Lower leg skin (tissue), 4 donors: Measurements from ENCODE around the gene NXPH2. TPM values are rescaled to one million over a fixed set of nuclear protein-coding genes. Genes with fewer than 3 reads are reported as not detected.

ENCODE experiments used
- DNase-seq, 2 donors: peaks; one replicate each; pipeline ENCODE4 v3.0.0-alpha.2; 2019; ENCODE audit warnings: low spot score in 2 of 2
- H3K4me3 ChIP-seq: fragments of 200-600 bp; sonication (generic); 2 replicates; pipeline ENCODE4 v1.5.1; 2017; ENCODE audit warnings: mild to moderate bottlenecking, low read depth; ENCODE audit not compliant: poor library complexity, severe bottlenecking
- POLR2A ChIP-seq, 2 donors: fragments of 450-650 bp; IDR thresholded peaks; one replicate each; pipeline ENCODE4 v1.6.1; 2016 to 2017; ENCODE audit warnings: antibody characterized with exemption in 2 of 2, mild to moderate bottlenecking in 1 of 2, moderate library complexity in 1 of 2
- WGBS, 2 donors: methylation state at CpG; one replicate each; pipeline ENCODE4 v1.1.5; 2018; 5-methylcytosine and 5-hydroxymethylcytosine counted together
- intact Hi-C: fragments of 100-400 bp; cut with DNase I; formaldehyde crosslinking; loops from one replicate; pipeline ENCODE4 v1.15.0; 2023; ENCODE audit warnings: low total_unique reads
- total RNA-seq, 4 donors: library from RNA; depleted of rRNA; stranded (reverse); fragments of >200 nt; gene quantifications; one replicate each; pipeline ENCODE4 v1.1.0, GENCODE V29; 2016
- TF ChIP-seq, protein P1 (sequence below), 3 donors: fragments of 450-650 bp; IDR thresholded peaks; one replicate each; pipeline ENCODE4 v1.5.1; 2016; ENCODE audit warnings: antibody characterized with exemption in 3 of 3, mild to moderate bottlenecking in 3 of 3, moderate library complexity in 2 of 3

Gene NXPH2
- total RNA-seq, 4 donors from 2014 or later: not detected

DNA sequence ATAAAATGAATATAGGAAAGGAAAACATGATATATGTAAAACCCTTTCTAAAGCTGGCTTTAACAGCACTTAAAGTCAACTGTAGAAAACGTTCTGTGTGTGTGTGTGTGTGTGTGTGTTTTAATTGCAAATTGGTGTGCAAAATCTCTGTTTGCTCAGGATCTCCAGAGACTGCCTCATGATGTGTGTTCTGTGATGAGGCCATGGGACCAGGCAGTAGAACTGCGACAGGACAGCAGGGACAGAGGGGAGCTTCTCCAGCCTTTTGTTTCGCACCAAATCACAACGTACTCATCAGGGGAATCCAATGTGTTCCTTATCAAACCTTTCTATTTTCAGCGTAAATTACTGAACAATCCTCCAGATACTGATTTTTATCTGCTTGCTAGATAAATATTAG is 66.7 kb downstream of the NXPH2 start:
- TF ChIP-seq, protein P1, sequence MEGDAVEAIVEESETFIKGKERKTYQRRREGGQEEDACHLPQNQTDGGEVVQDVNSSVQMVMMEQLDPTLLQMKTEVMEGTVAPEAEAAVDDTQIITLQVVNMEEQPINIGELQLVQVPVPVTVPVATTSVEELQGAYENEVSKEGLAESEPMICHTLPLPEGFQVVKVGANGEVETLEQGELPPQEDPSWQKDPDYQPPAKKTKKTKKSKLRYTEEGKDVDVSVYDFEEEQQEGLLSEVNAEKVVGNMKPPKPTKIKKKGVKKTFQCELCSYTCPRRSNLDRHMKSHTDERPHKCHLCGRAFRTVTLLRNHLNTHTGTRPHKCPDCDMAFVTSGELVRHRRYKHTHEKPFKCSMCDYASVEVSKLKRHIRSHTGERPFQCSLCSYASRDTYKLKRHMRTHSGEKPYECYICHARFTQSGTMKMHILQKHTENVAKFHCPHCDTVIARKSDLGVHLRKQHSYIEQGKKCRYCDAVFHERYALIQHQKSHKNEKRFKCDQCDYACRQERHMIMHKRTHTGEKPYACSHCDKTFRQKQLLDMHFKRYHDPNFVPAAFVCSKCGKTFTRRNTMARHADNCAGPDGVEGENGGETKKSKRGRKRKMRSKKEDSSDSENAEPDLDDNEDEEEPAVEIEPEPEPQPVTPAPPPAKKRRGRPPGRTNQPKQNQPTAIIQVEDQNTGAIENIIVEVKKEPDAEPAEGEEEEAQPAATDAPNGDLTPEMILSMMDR (IDR thresholded peaks at IDR 0.05): no peak
- TF ChIP-seq POLR2A (IDR thresholded peaks at IDR 0.05): no peak
- 72 to 74% methylated on average over 5 of the region's 5 CpGs for WGBS, 2 donors
- no peak for DNase-seq
- no peak overlapping the region for H3K4me3 ChIP-seq
- intact Hi-C loops: no loop called here

DNA sequence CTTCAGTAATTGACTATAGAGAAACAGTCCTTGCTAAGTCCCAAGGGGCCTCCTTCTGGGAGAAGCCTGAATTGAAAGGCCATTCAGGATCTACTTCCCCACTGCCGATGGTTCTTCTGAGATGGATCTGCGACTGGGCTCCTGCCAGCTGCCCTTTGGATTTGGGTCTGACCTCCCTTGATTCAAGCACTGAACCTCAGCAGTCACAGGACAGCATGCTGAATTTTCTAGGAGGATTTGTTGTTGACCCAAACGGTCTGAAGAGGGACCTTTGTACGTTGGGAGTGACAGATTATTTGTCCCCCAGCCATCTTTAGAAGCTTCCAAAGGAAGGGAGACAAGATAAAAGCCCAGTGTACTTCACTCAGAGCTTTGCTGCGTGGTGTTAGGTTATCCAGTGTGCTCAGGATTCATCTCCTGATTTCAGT is 67.1 kb downstream of the NXPH2 start:
- WGBS, 2 donors: 79 to 82% methylated on average over 5 of the region's 5 CpGs
- no peak overlapping the region for H3K4me3 ChIP-seq
- intact Hi-C loops: no loop called here
- no peak for TF ChIP-seq POLR2A (IDR thresholded peaks at IDR 0.05)
- TF ChIP-seq, protein P1 (IDR thresholded peaks at IDR 0.05): no peak
- no peak for DNase-seq

- no peak overlapping the region for H3K4me3 ChIP-seq
- DNase-seq: no peak
- no peak for TF ChIP-seq POLR2A (IDR thresholded peaks at IDR 0.05)
- TF ChIP-seq, protein P1 (IDR thresholded peaks at IDR 0.05): no peak
- intact Hi-C loops: no loop called here
- 77 to 84% methylated on average over 4 of the region's 4 CpGs for WGBS, 2 donors
These were observed 67.8 kb downstream of the NXPH2 start for GRCh38 chr2:138712212-138712979.

DNA sequence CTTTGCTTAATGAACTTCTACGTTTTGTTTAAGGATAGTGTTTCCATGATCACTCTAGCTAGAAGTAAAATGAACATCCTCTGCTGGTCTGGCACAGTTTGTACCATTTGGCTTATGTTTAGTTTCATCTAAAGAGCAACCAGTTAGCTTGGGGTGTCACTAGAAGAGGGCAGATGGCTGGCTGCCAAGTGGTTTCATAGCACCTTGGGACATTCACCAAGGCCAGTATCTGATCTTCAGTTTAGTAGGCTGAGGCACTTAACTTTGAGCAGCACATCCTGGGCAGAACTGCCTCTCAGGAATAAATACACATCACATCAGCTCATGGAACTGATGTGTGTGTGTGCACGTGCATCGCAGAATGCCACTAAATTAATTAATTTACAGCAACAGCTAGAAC is 68.4 kb downstream of the NXPH2 start:
- no peak overlapping the region for H3K4me3 ChIP-seq
- DNase-seq: no peak
- WGBS, 2 donors: 97 to 98% methylated on average over 3 of the region's 3 CpGs
- intact Hi-C loops: no loop called here
- TF ChIP-seq, protein P1 (IDR thresholded peaks at IDR 0.05): no peak
- no peak for TF ChIP-seq POLR2A (IDR thresholded peaks at IDR 0.05)

DNA sequence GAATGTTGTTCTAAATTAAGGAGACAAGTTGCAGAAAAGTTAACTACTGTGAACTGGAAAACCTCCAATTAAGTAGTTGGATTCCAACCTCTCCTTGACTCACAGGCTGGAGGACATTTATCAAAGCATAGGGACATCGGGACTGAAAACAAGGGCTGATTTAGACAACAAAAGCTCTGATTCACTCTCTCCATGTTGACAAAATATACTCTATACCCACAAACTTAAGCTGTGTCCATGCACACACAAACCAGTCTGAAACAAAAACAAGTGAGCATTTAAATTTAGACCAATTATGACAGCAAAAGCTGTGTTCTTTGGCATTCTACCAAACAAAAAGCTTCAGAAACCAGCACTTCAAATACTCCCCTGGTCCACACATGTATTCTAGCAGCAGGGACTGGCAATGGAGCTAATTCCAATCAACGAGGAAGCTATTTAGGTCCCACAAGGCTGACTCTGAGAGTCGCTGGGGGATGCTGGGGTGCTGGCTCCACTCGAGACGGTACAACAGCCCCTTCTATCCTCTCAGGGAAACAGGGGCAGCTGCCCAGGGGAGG is 71.4 kb downstream of the NXPH2 start:
- TF ChIP-seq, protein P1 (IDR thresholded peaks at IDR 0.05): no peak
- no peak for TF ChIP-seq POLR2A (IDR thresholded peaks at IDR 0.05)
- no peak overlapping the region for H3K4me3 ChIP-seq
- DNase-seq: no peak
- intact Hi-C loops: no loop called here
- 28 to 33% methylated on average over 5 of the region's 5 CpGs for WGBS, 2 donors
